ENCODE data around the gene ACOD1. TPM values are rescaled to one million over a fixed set of nuclear protein-coding genes. Genes with fewer than 3 reads are reported as not detected.

The ACOD1 gene
- total and polyA plus RNA-seq, 10 of the 15 experiments (the other 5 are each of a cell fraction or from before 2014, with no cell fraction given): not detected

DNA sequence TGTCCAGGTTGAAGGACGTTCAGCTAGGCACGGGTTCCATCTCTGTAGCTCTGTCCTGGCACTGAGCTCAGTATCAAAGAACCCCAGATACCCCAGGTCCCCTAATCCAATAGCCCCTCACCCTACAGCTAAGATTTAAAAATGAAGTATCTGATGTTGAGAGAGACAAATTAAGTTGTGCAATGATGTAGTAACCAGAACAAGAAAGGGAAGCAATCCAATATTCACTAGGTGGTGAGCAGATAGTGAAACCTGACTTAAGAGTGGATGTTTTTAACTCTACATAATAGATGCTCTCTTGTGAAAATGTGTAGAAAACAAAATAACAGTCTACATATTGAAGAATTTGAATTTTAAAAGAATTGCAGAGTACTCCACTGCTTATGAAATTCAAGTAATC, 1.8 kb downstream of the ACOD1 start (continued):
- TF ChIP-seq JUND (IDR thresholded peaks at IDR 0.05; ENCODE audit: low read depth, low read length) (no peak), ZZZ3 (IDR thresholded peaks at IDR 0.05; ENCODE audit: control insufficient read depth, insufficient read length, low read depth) (no peak)

DNA sequence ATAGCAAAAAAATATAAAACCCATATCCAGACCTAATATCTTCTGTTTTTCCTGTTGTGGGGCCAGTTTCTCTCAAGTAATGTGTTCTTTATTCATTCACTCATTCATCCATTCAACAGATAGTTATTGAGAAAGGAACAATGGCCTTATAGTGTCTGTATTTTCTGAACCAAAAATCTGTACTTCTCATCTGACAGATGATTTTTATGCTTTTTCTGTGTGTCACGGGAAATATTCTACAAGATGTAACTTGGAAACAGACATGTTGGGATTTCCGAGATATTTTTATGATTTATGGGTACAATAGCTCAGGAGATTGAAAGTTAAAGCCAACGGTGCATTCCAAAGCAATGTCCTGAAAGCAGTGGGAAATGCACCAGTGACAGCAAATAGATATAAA, 5.7 kb downstream of the ACOD1 start:
- in situ Hi-C loops (cut with MboI): no loop called here
- DNase-seq (ENCODE audit: low read depth, low spot score): no peak
- TF ChIP-seq JUND (IDR thresholded peaks at IDR 0.05; ENCODE audit: low read depth, low read length): no peak
- no peak for TF ChIP-seq MTA2 (IDR thresholded peaks at IDR 0.05; ENCODE audit: low read depth)
- TF ChIP-seq KLF5 (IDR thresholded peaks at IDR 0.05; ENCODE audit: partially characterized antibody): no peak
- TF ChIP-seq STAT3 (IDR thresholded peaks at IDR 0.05; ENCODE audit: low read depth, low read length): no peak
- no peak for TF ChIP-seq NFXL1 (IDR thresholded peaks at IDR 0.05; ENCODE audit: borderline replicate concordance)
- no peak for TF ChIP-seq RUNX3 (IDR thresholded peaks at IDR 0.05; ENCODE audit: low read length)
- TF ChIP-seq ZNF207 (IDR thresholded peaks at IDR 0.05; ENCODE audit: borderline replicate concordance): no peak
- TF ChIP-seq IKZF2 (IDR thresholded peaks at IDR 0.05): no peak
- no peak for TF ChIP-seq RFX5 (IDR thresholded peaks at IDR 0.05; ENCODE audit: low read depth, low read length)
- TF ChIP-seq, protein P1, sequence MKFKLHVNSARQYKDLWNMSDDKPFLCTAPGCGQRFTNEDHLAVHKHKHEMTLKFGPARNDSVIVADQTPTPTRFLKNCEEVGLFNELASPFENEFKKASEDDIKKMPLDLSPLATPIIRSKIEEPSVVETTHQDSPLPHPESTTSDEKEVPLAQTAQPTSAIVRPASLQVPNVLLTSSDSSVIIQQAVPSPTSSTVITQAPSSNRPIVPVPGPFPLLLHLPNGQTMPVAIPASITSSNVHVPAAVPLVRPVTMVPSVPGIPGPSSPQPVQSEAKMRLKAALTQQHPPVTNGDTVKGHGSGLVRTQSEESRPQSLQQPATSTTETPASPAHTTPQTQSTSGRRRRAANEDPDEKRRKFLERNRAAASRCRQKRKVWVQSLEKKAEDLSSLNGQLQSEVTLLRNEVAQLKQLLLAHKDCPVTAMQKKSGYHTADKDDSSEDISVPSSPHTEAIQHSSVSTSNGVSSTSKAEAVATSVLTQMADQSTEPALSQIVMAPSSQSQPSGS (IDR thresholded peaks at IDR 0.05; ENCODE audit: low read length): no peak
- no peak for ATAC-seq
- no peak for FAIRE-seq
- WGBS (ENCODE audit: insufficient coverage, insufficient replicate concordance, low lambda C conversion rate, missing lambda C conversion rate): 19% methylated on average over 3 of the region's 3 CpGs
- intact Hi-C loops (cut with micrococcal nuclease; ENCODE audit: unreplicated experiment): no loop called here
- Histone ChIP-seq H3K9ac (ENCODE audit: control insufficient read depth, insufficient read depth, low read length) (no peak overlapping the region), H3K79me2 (ENCODE audit: control insufficient read depth, insufficient read depth, low read length) (no peaks in the 10 kb centered on the region), H4K20me1 (ENCODE audit: control insufficient read depth, insufficient read depth) (no peaks in the 10 kb centered on the region), H3K9me3 (replicated peaks; ENCODE audit: control insufficient read depth, insufficient read depth, low read length) (no peaks in the 10 kb centered on the region; the same call in 2 of the 3 replicates), H3K36me3 (ENCODE audit: control insufficient read depth in 2 of 2, insufficient read depth in 2 of 2, low read length in 1 of 2) (no peaks in the 10 kb centered on the region), H3K27ac (ENCODE audit: control insufficient read depth, insufficient read depth) (no peak overlapping the region), H2AFZ (ENCODE audit: control insufficient read depth, low read depth, low read length) (no peak overlapping the region), H3K4me1 (ENCODE audit: control insufficient read depth, insufficient read depth, low read length) (no peaks in the 10 kb centered on the region), H3K4me3 (no peak overlapping the region), H3K27me3 (replicated peaks in 1 of 2; ENCODE audit: control insufficient read depth in 2 of 2, insufficient read depth in 2 of 2, low read length in 1 of 2) (no peaks in the 10 kb centered on the region; a peak in 1 of 4 replicates), H3K4me2 (ENCODE audit: control insufficient read depth, insufficient read depth) (no peak overlapping the region)
- ChIA-PET SMC1A (ENCODE audit: uncharacterized antibody, unreplicated experiment) (interaction anchor here (1.1 kb wide), 1 partner anchor 15 kb away, joined by 3 read pairs; no protein-coding TSS in a partner anchor), POLR2A (no interaction called here), RAD21 (ENCODE audit: unreplicated experiment) (no interaction called here), CTCF (interaction anchor here (0.8 to 1.5 kb wide), 2 partner anchors 23 to 26 kb away, joined by 4 read pairs; no protein-coding TSS in a partner anchor)
- no TSS peak for BruUV-seq (replicated peaks)

Measured in GM12878 (cell line).